Smooth muscle cell (in vitro differentiated cells): ENCODE data around the gene GINS2. TPM values are rescaled to one million over a fixed set of nuclear protein-coding genes. Genes with fewer than 3 reads are reported as not detected.

Experiments used
- DNase-seq: peaks from one replicate; lab custom pipeline; 2025; ENCODE audit not compliant: unreplicated experiment; lab: John Stamatoyannopoulos, UW
- H2AFZ ChIP-seq: fragments of 200-600 bp; sonication (generic); 2 replicates; pipeline ENCODE4 v1.6.0; 2016; ENCODE audit warnings: antibody characterized with exemption, low read depth, mild to moderate bottlenecking
- H3F3A ChIP-seq: fragments of 200-600 bp; sonication (generic); 2 replicates; pipeline ENCODE4 v1.6.0; 2017; ENCODE audit warnings: antibody characterized with exemption, low read depth
- H3K27ac ChIP-seq: fragments of 200-600 bp; sonication (generic); 2 replicates; pipeline ENCODE4 v1.5.1; 2016; ENCODE audit warnings: low read depth, mild to moderate bottlenecking
- H3K27me3 ChIP-seq: fragments of 200-600 bp; sonication (generic); 2 replicates; pipeline ENCODE4 v1.6.1; 2016; ENCODE audit warnings: low read depth, mild to moderate bottlenecking
- H3K36me3 ChIP-seq: fragments of 200-600 bp; sonication (generic); 2 replicates; pipeline ENCODE4 v1.5.1; 2016; ENCODE audit warnings: low read depth
- H3K4me1 ChIP-seq: fragments of 200-600 bp; sonication (generic); 2 replicates; pipeline ENCODE4 v1.5.1; 2016; ENCODE audit warnings: low read depth
- H3K4me2 ChIP-seq: fragments of 200-600 bp; sonication (generic); 2 replicates; pipeline ENCODE4 v1.6.0; 2016; ENCODE audit warnings: mild to moderate bottlenecking
- H3K4me3 ChIP-seq: fragments of 200-600 bp; sonication (generic); 2 replicates; pipeline ENCODE4 v1.5.1; 2016; ENCODE audit warnings: mild to moderate bottlenecking
- H3K79me2 ChIP-seq: fragments of 200-600 bp; sonication (generic); 2 replicates; pipeline ENCODE4 v1.6.0; 2016; ENCODE audit warnings: low read depth, mild to moderate bottlenecking
- H3K9ac ChIP-seq: fragments of 200-600 bp; sonication (generic); 2 replicates; pipeline ENCODE4 v1.6.0; 2016; ENCODE audit warnings: low read depth
- H3K9me3 ChIP-seq: fragments of 200-600 bp; sonication (generic); replicated peaks from 2 replicates; pipeline ENCODE4 v1.5.1; 2016; ENCODE audit warnings: low read depth
- H4K20me1 ChIP-seq: fragments of 200-600 bp; sonication (generic); 2 replicates; pipeline ENCODE4 v1.6.0; 2016; ENCODE audit warnings: low read depth
- CTCF ChIP-seq: fragments of 200-600 bp; sonication (generic); IDR thresholded peaks from 2 replicates; pipeline ENCODE4 v1.5.1; 2017; ENCODE audit warnings: borderline replicate concordance, mild to moderate bottlenecking, antibody characterized with exemption; ENCODE audit not compliant: insufficient read depth, poor library complexity, severe bottlenecking
- WGBS: methylation state at CpG from one replicate; pipeline ENCODE4 v1.1.7; 2016; ENCODE audit warnings: low lambda C conversion rate; 5-methylcytosine and 5-hydroxymethylcytosine counted together
- polyA plus RNA-seq: library from polyadenylated mRNA; unstranded; fragments of >200 nt; fragmentation: Nextera tagmentation; extraction: Ambion mirVana; gene quantifications from 2 replicates; pipeline ENCODE4 v1.2.1, GENCODE V29; 2016
- total RNA-seq: library from RNA; depleted of rRNA; stranded (reverse); fragments of >200 nt; gene quantifications from 2 replicates; pipeline ENCODE4 v1.2.3, GENCODE V29; 2014

GINS2 gene
- total and polyA plus RNA-seq, 2 experiments from 2014 or later = 6.7 to 10.4 TPM

GRCh38 chr16:85715169-85716021 is 26.6 kb upstream of the GINS2 start:
- Histone ChIP-seq H3K4me3 (no peak overlapping the region), H3K9ac (no peak overlapping the region), H3K4me2 (peak overlapping the region; percentile 82), H3K4me1 (peaks cover 12% of the 10 kb centered on the region), H3K9me3 (no peaks in the 10 kb centered on the region), H3K36me3 (no peaks in the 10 kb centered on the region), H2AFZ (peak overlapping the region; percentile 81), H3F3A (no peaks in the 10 kb centered on the region), H4K20me1 (no peaks in the 10 kb centered on the region), H3K27ac (no peak overlapping the region), H3K27me3 (no peaks in the 10 kb centered on the region), H3K79me2 (no peaks in the 10 kb centered on the region)
- DNase-seq = no peak
- no peak for TF ChIP-seq CTCF
- 39% methylated on average over 22 of the region's 22 CpGs for WGBS

GRCh38 chr16:85712801-85713200 is 24.0 kb upstream of the GINS2 start:
- H3K79me2 ChIP-seq = no peaks in the 10 kb centered on the region
- no peaks in the 10 kb centered on the region for H3F3A ChIP-seq
- no peaks in the 10 kb centered on the region for H3K27me3 ChIP-seq
- no peak overlapping the region for H3K4me2 ChIP-seq
- H3K36me3 ChIP-seq = no peaks in the 10 kb centered on the region
- peaks cover 12% of the 10 kb centered on the region for H3K4me1 ChIP-seq
- H3K9me3 ChIP-seq = no peaks in the 10 kb centered on the region
- no peak overlapping the region for H3K27ac ChIP-seq
- WGBS = 73% methylated on average over 9 of the region's 9 CpGs
- H4K20me1 ChIP-seq = no peaks in the 10 kb centered on the region
- H3K4me3 ChIP-seq = no peak overlapping the region
- no peak overlapping the region for H3K9ac ChIP-seq
- no peak for TF ChIP-seq CTCF
- no peak overlapping the region for H2AFZ ChIP-seq
- no peak for DNase-seq

- TF ChIP-seq CTCF = no peak
- WGBS = 97% methylated on average over 6 of the region's 6 CpGs
- Histone ChIP-seq H3K79me2 (no peaks in the 10 kb centered on the region), H3K9me3 (no peaks in the 10 kb centered on the region), H3K4me1 (peaks cover 12% of the 10 kb centered on the region), H3K27me3 (no peaks in the 10 kb centered on the region), H3K9ac (no peak overlapping the region), H3K4me3 (no peak overlapping the region), H3K36me3 (no peaks in the 10 kb centered on the region), H3K27ac (no peak overlapping the region), H2AFZ (no peak overlapping the region), H3K4me2 (no peak overlapping the region), H3F3A (no peaks in the 10 kb centered on the region), H4K20me1 (no peaks in the 10 kb centered on the region)
- DNase-seq = no peak
Measured at GRCh38 chr16:85711982-85712587, 23.3 kb upstream of the GINS2 start.
